ENCODE data around the gene TMEM81. TPM values are rescaled to one million over a fixed set of nuclear protein-coding genes. Genes with fewer than 3 reads are reported as not detected.

The TMEM81 gene
- total RNA-seq, 1 donor from 2014 or later = 3.0 TPM

DNA sequence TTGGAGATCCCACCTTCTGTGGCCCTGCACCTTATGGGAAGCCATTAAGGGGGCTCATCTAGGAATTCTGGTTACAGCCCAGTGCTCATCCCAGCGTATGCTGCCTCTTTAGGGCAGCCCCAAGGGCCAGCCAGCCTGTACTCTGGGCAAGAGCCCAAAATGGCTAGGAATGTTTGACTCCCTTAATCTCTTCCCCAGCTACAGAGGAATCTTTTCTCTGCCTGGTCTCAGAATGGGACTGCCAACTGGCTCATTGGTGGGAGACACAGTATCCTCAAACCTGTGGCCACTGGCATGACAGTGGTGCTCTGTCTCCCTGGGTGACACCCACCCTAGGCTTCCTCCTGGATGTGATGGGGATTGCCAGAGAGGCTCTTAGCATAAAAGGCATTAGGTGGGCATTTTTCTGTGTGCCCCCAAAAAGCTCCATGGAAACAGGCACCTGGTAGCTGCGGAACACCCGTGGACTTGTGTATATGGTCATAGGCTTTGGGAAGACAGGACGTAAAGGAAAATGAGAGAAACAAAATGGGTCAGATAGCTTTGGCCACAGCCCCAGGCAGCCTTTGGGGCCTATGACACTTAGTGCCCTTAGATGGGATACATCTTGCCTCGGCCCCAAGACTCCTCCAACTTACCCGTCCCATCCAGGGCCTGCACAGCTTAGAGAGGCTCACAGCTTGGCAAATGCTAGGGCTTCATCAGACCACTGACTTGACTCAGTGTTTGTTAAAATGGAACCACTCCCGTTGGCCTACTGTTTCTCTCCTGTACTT lies 6.9 kb downstream of the TMEM81 start:
- TF ChIP-seq, protein P1, sequence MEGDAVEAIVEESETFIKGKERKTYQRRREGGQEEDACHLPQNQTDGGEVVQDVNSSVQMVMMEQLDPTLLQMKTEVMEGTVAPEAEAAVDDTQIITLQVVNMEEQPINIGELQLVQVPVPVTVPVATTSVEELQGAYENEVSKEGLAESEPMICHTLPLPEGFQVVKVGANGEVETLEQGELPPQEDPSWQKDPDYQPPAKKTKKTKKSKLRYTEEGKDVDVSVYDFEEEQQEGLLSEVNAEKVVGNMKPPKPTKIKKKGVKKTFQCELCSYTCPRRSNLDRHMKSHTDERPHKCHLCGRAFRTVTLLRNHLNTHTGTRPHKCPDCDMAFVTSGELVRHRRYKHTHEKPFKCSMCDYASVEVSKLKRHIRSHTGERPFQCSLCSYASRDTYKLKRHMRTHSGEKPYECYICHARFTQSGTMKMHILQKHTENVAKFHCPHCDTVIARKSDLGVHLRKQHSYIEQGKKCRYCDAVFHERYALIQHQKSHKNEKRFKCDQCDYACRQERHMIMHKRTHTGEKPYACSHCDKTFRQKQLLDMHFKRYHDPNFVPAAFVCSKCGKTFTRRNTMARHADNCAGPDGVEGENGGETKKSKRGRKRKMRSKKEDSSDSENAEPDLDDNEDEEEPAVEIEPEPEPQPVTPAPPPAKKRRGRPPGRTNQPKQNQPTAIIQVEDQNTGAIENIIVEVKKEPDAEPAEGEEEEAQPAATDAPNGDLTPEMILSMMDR (conservative IDR thresholded peaks at IDR 0.05; ENCODE audit: low read depth, low read length) = no peak
- no peak for DNase-seq (ENCODE audit: low read depth)
- no peak overlapping the region for H3K4me3 ChIP-seq (ENCODE audit: low read depth, low read length)

DNA sequence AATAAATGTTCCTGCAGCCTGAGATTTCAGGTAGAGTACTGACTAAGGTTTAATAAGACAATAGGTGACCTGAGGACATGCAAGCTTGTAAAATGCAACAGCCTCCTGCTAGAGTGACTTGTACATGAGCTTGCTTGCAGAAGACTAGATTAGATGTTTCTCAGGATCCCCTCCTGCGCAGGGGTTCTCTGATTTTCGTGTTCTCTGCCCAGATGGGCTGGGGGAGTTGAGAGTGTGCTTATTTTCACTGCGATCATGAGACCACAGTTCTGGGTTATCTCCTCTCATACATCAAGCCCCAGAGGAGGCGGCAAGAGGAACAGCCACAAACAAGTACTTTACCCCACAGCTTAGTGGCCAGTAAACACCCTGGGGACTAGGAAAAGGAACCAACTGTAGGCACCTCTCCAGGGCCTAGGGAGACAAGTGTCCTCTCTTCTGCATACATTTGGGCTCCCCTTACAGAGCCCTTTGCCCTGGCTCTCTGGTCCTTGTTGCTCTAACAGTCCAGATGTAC lies 8.0 kb downstream of the TMEM81 start:
- no peak overlapping the region for H3K4me3 ChIP-seq (ENCODE audit: low read depth, low read length)
- no peak for DNase-seq (ENCODE audit: low read depth)
- TF ChIP-seq, protein P1 (conservative IDR thresholded peaks at IDR 0.05; ENCODE audit: low read depth, low read length) = no peak

DNA sequence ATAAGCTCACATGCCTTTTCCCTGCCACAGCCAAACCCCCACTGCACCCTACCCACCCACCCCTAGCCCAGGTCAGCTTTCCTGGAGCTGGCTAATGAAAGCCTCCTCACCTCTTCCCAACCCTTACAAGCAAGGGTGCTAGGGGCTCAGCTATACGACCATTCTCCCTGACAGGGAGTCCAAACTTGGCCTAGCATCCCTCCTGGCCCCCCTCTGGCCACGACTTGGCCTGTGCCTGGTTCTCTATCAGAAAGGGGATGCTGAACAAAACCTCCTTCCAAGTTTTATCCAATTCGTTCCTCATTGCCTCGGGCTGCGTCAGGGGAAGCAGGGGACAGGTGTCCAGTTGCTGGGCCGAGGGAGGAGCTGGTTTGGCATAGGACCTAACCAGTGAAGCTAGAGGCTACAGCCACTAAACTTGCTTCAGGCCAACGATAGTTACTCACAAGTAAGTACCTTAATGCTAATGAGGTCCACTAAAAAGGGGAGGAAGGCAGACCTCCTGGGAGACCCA lies 8.6 kb downstream of the TMEM81 start:
- no peak for DNase-seq (ENCODE audit: low read depth)
- TF ChIP-seq, protein P1 (conservative IDR thresholded peaks at IDR 0.05; ENCODE audit: low read depth, low read length) = no peak
- no peak overlapping the region for H3K4me3 ChIP-seq (ENCODE audit: low read depth, low read length)

DNA sequence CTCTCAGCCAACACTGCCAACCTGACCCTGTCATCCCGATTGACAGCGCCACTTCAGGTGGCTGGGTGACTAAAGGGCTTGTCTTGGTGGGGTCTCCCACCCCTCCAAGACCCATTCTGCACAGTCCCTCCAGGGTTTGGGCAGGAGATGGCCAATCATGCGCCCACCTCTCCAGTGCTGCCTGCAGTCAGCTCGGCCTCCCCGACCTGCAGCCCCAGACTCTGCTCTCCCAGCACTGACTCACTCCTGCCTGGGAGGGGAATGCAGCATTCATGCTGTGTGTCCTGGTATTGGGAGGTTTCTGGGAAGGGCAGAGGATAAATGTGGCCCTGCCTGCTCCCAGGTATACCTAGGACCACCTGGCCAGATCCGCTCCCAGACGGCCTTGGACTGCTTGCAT lies 9.7 kb downstream of the TMEM81 start:
- TF ChIP-seq, protein P1 (conservative IDR thresholded peaks at IDR 0.05; ENCODE audit: low read depth, low read length) = no peak
- no peak for DNase-seq (ENCODE audit: low read depth)
- no peak overlapping the region for H3K4me3 ChIP-seq (ENCODE audit: low read depth, low read length)

DNA sequence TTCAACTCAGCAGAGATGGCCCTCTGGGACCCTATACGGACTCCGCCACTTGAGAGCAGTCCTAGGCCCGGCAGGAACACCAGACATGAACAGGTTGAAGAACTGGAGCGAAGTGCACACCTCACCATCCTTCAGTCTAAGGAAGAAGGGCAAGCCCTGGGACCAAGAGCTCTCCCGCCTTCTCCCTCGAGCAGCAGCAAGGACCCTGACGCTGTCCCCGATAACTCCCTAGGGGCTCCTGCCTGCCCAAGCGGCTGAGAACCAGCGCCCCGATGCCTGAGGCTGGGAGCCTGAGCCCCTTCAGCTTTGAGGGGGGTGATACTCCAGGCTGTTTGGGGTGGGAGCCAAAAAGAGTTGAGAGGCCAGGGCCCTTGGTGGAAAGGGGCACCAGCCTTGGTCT lies 10.2 kb downstream of the TMEM81 start:
- no peak overlapping the region for H3K4me3 ChIP-seq (ENCODE audit: low read depth, low read length)
- TF ChIP-seq, protein P1 (conservative IDR thresholded peaks at IDR 0.05; ENCODE audit: low read depth, low read length) = no peak
- no peak for DNase-seq (ENCODE audit: low read depth)

DNA sequence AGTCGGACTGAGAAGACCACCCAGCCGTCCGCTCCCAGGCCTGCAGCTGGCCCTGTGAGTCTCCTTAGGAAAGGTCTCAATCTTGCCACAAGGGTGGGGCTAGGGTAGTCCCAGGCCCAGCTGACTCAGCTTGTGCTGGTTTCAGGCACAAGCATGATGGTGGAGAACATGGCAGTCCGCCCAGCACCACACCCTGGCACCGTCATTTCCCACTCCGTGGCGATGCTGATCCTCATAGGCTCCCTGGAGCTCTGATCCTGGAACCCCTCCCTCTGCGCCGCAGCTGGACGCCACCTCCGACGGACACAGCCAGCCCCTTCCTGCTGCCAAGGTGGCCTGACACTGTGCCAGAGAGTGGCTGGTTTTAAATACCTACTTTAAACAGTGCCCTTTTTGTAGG lies 10.7 kb downstream of the TMEM81 start:
- no peak for DNase-seq (ENCODE audit: low read depth)
- TF ChIP-seq, protein P1 (conservative IDR thresholded peaks at IDR 0.05; ENCODE audit: low read depth, low read length) = no peak
- no peak overlapping the region for H3K4me3 ChIP-seq (ENCODE audit: low read depth, low read length)

All from epithelial cell of proximal tubule (primary cell).